ENCODE data around the gene ZNF488. TPM values are rescaled to one million over a fixed set of nuclear protein-coding genes. Genes with fewer than 3 reads are reported as not detected.

ZNF488 gene
- total and polyA plus RNA-seq, 10 of the 15 experiments (the other 5 are each of a cell fraction or from before 2014, with no cell fraction given) = not detected

DNA sequence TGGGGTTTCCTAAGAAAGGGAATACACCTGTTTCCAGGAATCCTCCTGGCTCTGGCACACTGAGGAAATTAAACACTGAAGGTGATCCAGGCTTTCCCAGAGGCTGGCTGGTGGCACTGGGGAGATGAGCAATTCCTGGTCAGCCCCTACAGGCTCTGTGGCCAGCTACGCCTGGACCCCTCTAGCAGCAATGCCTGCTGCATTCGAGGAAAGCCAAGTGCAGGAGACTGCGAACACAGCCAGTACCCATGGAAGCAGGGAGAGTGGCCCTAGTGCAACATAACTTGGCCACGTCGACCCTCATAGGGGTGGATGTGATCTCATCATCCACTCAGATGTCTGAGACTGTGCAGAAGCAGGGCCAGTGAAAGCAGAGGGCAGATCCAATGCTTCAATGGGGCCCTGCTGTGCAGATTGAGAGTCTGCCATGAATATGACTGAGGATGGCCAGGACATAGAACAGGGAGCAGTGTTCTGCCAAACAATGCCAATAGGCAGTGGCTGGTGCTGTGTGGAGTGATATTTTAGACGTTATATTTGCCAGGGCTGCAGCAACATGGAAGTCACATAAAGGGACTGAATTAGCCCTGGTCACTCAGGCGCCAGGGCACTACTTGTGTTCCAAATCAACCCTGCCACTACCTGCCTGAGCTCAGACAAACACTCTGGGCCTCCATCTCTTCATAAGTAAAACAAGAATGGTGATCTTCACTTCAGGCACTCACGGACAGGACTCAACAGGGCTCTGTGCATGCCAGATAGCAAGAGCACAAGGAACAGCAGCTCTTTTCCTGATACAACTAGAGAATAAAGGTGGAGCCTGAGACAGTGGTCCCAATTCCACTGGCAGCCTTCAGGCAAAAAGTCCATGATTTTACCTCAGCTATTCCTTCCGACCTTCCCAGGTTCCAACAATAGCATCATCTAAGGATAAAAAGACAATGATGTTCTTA, 2.4 kb downstream of the ZNF488 start:
- ChIA-PET CTCF (no interaction called here), POLR2A (no interaction called here), SMC1A (ENCODE audit: uncharacterized antibody, unreplicated experiment) (no interaction called here), RAD21 (ENCODE audit: unreplicated experiment) (no interaction called here)
- no peaks in the 10 kb centered on the region for H3K36me3 ChIP-seq (ENCODE audit: control insufficient read depth in 2 of 2, insufficient read depth in 2 of 2, low read length in 1 of 2)
- H3K4me2 ChIP-seq (ENCODE audit: control insufficient read depth, insufficient read depth) = no peak overlapping the region
- DNase-seq (ENCODE audit: low read depth, low spot score) = no peak
- no peaks in the 10 kb centered on the region for H3K79me2 ChIP-seq (ENCODE audit: control insufficient read depth, insufficient read depth, low read length)
- no peaks in the 10 kb centered on the region for H4K20me1 ChIP-seq (ENCODE audit: control insufficient read depth, insufficient read depth)
- intact Hi-C loops (cut with micrococcal nuclease; ENCODE audit: unreplicated experiment) = no loop called here
- H3K4me1 ChIP-seq (ENCODE audit: control insufficient read depth, insufficient read depth, low read length) = no peaks in the 10 kb centered on the region
- in situ Hi-C loops (cut with MboI) = loop anchor here (5.0 kb wide), 2 partner anchors 1099 to 1274 kb away; no protein-coding TSS in a partner anchor
- no peak for FAIRE-seq
- H2AFZ ChIP-seq (ENCODE audit: control insufficient read depth, low read depth, low read length) = no peak overlapping the region
- no peak overlapping the region for H3K9ac ChIP-seq (ENCODE audit: control insufficient read depth, insufficient read depth, low read length)
- no TSS peak for BruUV-seq (replicated peaks)
- H3K9me3 ChIP-seq (replicated peaks; ENCODE audit: control insufficient read depth, insufficient read depth, low read length) = peaks cover 4% of the 10 kb centered on the region; the same call in 1 of the 3 replicates
- no peak for ATAC-seq
- H3K4me3 ChIP-seq = no peak overlapping the region
- no peak overlapping the region for H3K27ac ChIP-seq (ENCODE audit: control insufficient read depth, insufficient read depth)
- WGBS (ENCODE audit: insufficient coverage, insufficient replicate concordance, low lambda C conversion rate, missing lambda C conversion rate) = 14% methylated on average over 9 of the region's 9 CpGs
- TF ChIP-seq, protein P1, sequence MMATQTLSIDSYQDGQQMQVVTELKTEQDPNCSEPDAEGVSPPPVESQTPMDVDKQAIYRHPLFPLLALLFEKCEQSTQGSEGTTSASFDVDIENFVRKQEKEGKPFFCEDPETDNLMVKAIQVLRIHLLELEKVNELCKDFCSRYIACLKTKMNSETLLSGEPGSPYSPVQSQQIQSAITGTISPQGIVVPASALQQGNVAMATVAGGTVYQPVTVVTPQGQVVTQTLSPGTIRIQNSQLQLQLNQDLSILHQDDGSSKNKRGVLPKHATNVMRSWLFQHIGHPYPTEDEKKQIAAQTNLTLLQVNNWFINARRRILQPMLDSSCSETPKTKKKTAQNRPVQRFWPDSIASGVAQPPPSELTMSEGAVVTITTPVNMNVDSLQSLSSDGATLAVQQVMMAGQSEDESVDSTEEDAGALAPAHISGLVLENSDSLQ (IDR thresholded peaks at IDR 0.05) = no peak
- TF ChIP-seq IKZF2 (IDR thresholded peaks at IDR 0.05) = no peak
- no peak for TF ChIP-seq EGR1 (IDR thresholded peaks at IDR 0.05; ENCODE audit: borderline replicate concordance in 1 of 2, low read depth in 2 of 2, low read length in 2 of 2)
- TF ChIP-seq, protein P2, sequence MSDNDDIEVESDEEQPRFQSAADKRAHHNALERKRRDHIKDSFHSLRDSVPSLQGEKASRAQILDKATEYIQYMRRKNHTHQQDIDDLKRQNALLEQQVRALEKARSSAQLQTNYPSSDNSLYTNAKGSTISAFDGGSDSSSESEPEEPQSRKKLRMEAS (IDR thresholded peaks at IDR 0.05; ENCODE audit: low read depth, low read length) = no peak
- no peak for TF ChIP-seq SMARCA5 (IDR thresholded peaks at IDR 0.05)
- TF ChIP-seq CREM (IDR thresholded peaks at IDR 0.05; ENCODE audit: low read depth) = no peak
- TF ChIP-seq ASH2L (IDR thresholded peaks at IDR 0.05; ENCODE audit: borderline replicate concordance, low read depth) = no peak
- TF ChIP-seq NR2C1 (IDR thresholded peaks at IDR 0.05) = no peak
- TF ChIP-seq BRCA1 (IDR thresholded peaks at IDR 0.05; ENCODE audit: low read depth, low read length) = no peak
- no peak for TF ChIP-seq POLR2AphosphoS2 (IDR thresholded peaks at IDR 0.05; ENCODE audit: low read depth, low read length)
- no peak for TF ChIP-seq TARDBP (IDR thresholded peaks at IDR 0.05; ENCODE audit: borderline replicate concordance)
- TF ChIP-seq GABPA (IDR thresholded peaks at IDR 0.05; ENCODE audit: low read depth) = no peak
- no peak for TF ChIP-seq TBL1XR1 (IDR thresholded peaks at IDR 0.05; ENCODE audit: low read depth, low read length)
- peaks cover 0 to 10% of the 10 kb centered on the region in 2 experiments; a peak in 3 of 4 replicates for H3K27me3 ChIP-seq (replicated peaks in 1 of 2; ENCODE audit: control insufficient read depth in 2 of 2, insufficient read depth in 2 of 2, low read length in 1 of 2)
